Neutrophil (primary cell): Measurements from ENCODE around the gene CDX2.

Experiments used
- H3K27ac ChIP-seq: fragments of 200-600 bp; sonication (generic); 2 replicates; pipeline ENCODE4 v1.5.1; 2016; ENCODE audit warnings: mild to moderate bottlenecking, moderate library complexity
- H3K27me3 ChIP-seq: fragments of 200-600 bp; sonication (generic); 2 replicates; pipeline ENCODE4 v1.6.0; 2016; ENCODE audit warnings: mild to moderate bottlenecking
- H3K36me3 ChIP-seq: fragments of 200-600 bp; sonication (generic); 2 replicates; pipeline ENCODE4 v1.5.1; 2017
- H3K4me1 ChIP-seq, 2 experiments: fragments of 200-600 bp in 1 of 2; sonication (generic) in 1 of 2; 1 replicate in 1 of 2; 2 replicates in 1 of 2; pipeline versions ENCODE4 v1.5.1 to v1.6.1; 2013 to 2016; ENCODE audit warnings: low read depth in 1 of 2, low read length in 1 of 2, mild to moderate bottlenecking in 1 of 2, moderate library complexity in 1 of 2; ENCODE audit not compliant: control insufficient read depth in 1 of 2, insufficient read depth in 1 of 2
- H3K4me3 ChIP-seq, 2 experiments: fragments of 200-600 bp in 1 of 2; sonication (generic) in 1 of 2; 1 replicate in 1 of 2; 2 replicates in 1 of 2; pipeline ENCODE4 v1.5.1; 2013 to 2016; ENCODE audit warnings: low read depth in 1 of 2, low read length in 1 of 2, mild to moderate bottlenecking in 1 of 2, moderate library complexity in 1 of 2
- H3K9me3 ChIP-seq: fragments of 200-600 bp; sonication (generic); 2 replicates; pipeline ENCODE4 v1.5.1; 2016
- TF ChIP-seq, protein P1 (sequence below): fragments of 200-600 bp; sonication (generic); IDR thresholded peaks from 2 replicates; pipeline ENCODE4 v1.5.1; 2016; ENCODE audit warnings: antibody characterized with exemption

Gene CDX2

DNA sequence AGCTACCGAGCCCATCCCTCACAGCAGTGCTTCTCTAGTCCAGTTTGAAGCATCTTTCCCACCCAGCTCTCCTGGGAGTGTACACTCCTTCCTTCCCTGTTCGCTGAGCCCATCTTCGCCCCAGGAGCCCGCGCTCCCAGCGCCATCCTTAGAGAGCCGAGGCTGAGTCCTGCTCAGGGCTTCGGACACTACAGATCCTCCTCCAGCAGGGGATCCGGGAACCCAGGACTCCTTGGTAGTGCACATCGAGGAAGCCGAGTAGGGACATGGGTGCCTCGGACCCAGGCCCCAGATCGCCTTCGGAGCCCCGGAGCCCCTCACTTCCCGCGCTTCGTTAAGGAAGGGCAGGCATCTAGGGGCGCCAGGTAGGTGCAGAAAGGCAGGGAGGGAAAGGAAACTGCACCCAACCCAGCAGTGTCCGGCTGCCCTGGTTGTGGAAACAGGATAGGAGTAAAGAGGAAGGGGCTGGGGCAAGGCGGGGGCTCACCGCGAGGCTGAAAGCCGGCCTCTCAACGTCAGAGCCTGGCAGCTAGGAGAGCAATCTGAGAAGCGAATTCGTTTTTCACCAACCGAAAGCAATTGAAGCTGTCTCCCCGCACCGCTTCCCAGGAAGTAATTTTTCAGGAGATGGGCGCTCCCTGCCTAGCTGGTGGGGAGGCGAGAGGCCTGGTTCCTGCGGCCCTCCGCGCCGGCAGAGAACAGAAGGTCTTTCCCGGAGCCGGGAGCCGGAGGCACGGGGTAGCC, 48.3 kb downstream of the CDX2 start:
- Histone ChIP-seq H3K27ac (no peak overlapping the region), H3K9me3 (no peaks in the 10 kb centered on the region), H3K36me3 (no peaks in the 10 kb centered on the region), H3K4me3 (peak overlapping the region in 1 of 2 experiments; percentile 6), H3K4me1 (peaks cover 6 to 13% of the 10 kb centered on the region in 2 experiments), H3K27me3 (peaks cover 100% of the 10 kb centered on the region)
- TF ChIP-seq, protein P1, sequence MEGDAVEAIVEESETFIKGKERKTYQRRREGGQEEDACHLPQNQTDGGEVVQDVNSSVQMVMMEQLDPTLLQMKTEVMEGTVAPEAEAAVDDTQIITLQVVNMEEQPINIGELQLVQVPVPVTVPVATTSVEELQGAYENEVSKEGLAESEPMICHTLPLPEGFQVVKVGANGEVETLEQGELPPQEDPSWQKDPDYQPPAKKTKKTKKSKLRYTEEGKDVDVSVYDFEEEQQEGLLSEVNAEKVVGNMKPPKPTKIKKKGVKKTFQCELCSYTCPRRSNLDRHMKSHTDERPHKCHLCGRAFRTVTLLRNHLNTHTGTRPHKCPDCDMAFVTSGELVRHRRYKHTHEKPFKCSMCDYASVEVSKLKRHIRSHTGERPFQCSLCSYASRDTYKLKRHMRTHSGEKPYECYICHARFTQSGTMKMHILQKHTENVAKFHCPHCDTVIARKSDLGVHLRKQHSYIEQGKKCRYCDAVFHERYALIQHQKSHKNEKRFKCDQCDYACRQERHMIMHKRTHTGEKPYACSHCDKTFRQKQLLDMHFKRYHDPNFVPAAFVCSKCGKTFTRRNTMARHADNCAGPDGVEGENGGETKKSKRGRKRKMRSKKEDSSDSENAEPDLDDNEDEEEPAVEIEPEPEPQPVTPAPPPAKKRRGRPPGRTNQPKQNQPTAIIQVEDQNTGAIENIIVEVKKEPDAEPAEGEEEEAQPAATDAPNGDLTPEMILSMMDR = no peak

DNA sequence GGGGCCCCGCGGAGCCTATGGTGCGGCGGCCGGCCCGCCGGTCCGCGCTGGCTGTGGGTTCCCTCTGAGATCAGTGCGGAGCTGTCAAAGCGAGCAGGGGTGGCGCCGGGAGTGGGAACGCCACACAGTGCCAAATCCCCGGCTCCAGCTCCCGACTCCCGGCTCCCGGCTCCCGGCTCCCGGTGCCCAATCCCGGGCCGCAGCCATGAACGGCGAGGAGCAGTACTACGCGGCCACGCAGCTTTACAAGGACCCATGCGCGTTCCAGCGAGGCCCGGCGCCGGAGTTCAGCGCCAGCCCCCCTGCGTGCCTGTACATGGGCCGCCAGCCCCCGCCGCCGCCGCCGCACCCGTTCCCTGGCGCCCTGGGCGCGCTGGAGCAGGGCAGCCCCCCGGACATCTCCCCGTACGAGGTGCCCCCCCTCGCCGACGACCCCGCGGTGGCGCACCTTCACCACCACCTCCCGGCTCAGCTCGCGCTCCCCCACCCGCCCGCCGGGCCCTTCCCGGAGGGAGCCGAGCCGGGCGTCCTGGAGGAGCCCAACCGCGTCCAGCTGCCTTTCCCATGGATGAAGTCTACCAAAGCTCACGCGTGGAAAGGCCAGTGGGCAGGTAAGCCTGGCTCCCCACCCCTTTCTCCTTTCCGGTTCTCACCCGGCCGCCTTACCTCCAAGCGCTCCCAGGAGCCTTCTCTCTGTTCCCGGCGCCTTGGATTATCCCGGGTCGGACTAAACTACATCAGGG, 49.0 kb downstream of the CDX2 start, which contains the start of gene PDX1:
Gene PDX1, plus strand, starts transcription at position 67 of the 743 bp plus-strand sequence. Its CDS starts 139 bp downstream, at position 206.
- TF ChIP-seq, protein P1 = no peak
- Histone ChIP-seq H3K4me1 (peaks cover 6 to 13% of the 10 kb centered on the region in 2 experiments), H3K9me3 (no peaks in the 10 kb centered on the region), H3K27me3 (peaks cover 100% of the 10 kb centered on the region), H3K4me3 (peak within 1 kb of the TSS in 1 of 2 experiments; percentile 16), H3K27ac (no peak within 1 kb of the TSS), H3K36me3 (no peaks in the 10 kb centered on the region)

DNA sequence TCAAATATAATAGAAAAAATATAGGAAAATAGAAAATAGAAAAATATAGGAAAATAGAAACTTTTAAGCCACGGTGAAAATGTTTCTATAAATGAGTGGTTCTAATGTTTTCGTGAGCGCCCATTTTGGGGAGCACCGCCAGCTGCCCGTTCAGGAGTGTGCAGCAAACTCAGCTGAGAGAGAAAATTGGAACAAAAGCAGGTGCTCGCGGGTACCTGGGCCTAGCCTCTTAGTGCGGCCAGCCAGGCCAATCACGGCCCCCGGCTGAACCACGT, 49.5 kb downstream of the CDX2 start:
- Histone ChIP-seq H3K36me3 (no peaks in the 10 kb centered on the region), H3K27ac (no peak overlapping the region), H3K9me3 (no peaks in the 10 kb centered on the region), H3K27me3 (peaks cover 100% of the 10 kb centered on the region), H3K4me1 (peaks cover 6 to 13% of the 10 kb centered on the region in 2 experiments), H3K4me3 (peak overlapping the region in 1 of 2 experiments; percentile 16)
- TF ChIP-seq, protein P1 = no peak

DNA sequence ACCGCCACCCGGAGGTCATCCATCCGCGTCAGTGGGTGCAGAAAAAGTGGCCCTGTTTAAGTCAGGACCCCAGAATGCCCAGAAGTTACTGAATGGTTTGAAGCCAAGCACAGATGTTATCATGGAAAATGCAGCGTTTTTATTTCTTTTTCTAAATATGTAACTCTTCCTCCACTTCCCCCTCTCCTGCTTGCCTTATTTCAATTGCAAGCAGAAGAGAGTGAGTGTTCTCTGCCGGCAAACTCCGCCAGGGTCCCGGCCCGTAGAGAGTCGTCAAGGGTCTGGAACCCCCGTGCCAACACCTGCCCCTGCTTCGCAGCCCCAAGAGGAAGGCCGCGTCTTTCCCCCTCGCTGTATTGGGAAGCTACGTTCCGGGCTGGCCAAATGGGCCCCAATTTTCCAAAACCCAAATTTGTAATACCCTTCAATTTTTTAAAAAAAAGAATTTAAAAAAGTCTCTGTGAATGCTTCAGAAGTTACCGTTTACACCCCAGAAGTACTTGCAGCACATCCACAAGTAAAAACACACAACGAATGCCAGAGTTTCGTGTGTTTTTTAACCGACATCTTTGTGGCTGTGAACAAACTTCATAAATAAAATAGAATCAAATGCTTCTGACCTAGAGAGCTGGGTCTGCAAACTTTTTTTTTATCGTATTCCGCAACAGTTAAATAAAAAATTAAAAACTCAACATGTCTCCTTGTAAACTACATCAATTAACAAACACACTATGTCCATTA, 50.0 kb downstream of the CDX2 start:
- Histone ChIP-seq H3K27ac (no peak overlapping the region), H3K4me1 (peaks cover 6 to 13% of the 10 kb centered on the region in 2 experiments), H3K36me3 (no peaks in the 10 kb centered on the region), H3K9me3 (no peaks in the 10 kb centered on the region), H3K4me3 (no peak overlapping the region), H3K27me3 (peaks cover 100% of the 10 kb centered on the region)
- TF ChIP-seq, protein P1 = no peak

DNA sequence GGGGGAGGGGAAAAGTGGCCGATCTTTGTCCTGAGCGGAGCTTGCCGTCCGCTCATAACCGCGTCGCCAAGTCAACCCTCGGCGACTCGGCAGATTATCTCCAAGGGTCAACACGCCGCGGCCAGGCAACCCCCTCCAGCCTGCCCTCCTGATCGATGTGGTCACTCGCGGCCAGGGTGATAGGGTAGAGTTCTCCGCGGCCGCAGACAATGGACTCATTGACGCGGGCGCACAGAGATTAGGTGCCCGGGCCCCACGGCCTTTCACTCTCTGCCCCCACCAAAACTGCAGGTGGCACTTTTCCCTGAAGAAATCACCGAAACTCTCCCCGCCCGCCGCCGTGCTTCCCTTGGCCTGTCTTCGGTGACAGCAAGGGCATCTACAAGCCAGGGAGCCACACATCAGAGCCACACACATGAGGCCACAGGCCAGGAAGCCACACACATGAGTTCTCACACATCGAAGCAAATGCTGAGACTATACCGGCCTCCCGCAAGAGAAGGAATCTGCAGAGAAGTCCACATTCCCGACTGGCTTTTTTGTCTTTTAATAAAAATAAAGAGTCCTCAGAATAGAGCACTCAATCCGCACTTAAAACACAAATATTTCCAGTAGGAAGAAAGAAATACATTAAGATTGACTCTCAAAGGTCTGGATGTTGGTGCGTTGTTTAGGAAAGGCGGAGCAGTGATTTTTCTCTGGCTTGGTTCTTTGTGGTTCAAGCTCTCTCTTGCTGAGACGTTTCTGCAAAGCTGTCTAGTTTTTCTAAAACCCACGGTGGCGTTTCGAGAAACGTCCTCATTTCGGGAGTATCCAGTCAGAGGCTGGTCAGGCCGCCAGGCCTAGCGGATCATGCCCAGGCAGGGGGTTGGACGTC, 50.8 kb downstream of the CDX2 start:
- H3K4me1 ChIP-seq = peaks cover 6 to 13% of the 10 kb centered on the region in 2 experiments
- no peak overlapping the region for H3K27ac ChIP-seq
- H3K9me3 ChIP-seq = no peaks in the 10 kb centered on the region

More for the DNA sequence above, 50.8 kb downstream of the CDX2 start:
- Histone ChIP-seq H3K4me3 (no peak overlapping the region), H3K36me3 (no peaks in the 10 kb centered on the region), H3K27me3 (peaks cover 100% of the 10 kb centered on the region)
- TF ChIP-seq, protein P1 = no peak
